Activated CD8-positive, alpha-beta memory T cell treated with anti-CD3 and anti-CD28 coated beads, Interleukin-2, amount 50 U/mL, for 48 hours (primary cell): Measurements from ENCODE around the gene ZNF764.

Experiments
- DNase-seq: peaks from one replicate; pipeline ENCODE4 v3.0.0-alpha.2; 2020

The ZNF764 gene

DNA sequence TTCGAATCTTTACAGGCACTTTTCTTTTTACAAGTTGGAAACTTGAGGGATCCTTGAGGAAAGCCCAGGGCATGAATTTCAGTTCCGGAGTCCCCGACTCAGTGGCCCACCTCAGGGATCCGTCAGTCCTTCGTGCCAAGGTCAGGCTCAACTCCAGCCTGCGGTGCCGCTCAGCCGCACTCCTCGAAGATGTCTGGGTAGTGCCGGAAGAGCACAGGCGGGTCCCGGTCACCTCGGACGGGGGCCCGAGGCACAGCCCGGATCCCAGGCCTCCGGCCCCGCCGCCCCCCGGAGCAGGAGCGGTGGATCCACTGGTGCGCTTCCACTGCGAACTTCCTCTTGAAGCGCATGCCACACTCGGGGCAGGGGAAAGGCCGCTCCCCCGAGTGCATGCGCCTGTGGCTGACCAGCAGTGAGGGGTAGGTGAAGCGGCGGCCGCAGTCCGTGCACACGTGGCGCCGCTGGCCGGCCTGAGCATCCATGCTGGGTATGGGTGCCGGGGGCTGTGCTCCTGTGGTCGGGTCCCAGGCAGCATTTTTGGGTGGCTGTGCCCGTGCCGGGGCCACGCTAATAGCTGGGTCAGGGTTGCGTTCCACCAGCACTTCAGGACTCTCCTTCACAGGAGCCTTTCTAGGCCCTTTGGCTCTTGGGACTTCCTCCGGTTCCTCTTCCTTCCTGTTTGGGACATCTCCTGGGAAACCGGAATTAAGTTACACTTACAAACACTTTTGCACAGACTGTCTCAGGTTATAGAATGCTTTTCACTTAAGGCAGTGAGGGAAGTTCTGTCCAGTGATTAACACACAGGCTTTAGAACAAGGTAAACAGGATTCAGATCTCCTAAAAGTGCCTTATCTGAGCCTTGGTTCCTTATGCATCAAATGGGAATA, 11.8 kb upstream of the ZNF764 start:
- DNase-seq = no peak

DNA sequence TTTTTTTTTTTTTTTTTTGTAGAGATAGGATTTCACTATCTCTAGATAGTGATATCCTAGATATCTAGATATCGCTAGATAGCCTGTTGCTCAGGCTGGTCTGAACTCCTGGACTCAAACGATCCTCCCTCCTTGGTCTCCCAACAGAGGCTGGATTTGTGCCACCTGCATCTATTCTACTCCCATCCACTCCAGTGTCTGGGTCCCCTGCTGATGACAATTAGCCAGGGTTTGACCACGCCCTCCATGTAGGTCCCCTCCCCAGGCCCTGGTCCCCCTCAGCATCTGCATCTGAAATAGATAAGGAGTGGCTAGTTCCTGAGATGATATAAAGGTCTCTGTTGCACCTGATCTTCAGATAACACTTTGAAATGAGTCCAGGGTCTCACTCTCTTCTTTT, 11.1 kb upstream of the ZNF764 start:
- DNase-seq = no peak

DNA sequence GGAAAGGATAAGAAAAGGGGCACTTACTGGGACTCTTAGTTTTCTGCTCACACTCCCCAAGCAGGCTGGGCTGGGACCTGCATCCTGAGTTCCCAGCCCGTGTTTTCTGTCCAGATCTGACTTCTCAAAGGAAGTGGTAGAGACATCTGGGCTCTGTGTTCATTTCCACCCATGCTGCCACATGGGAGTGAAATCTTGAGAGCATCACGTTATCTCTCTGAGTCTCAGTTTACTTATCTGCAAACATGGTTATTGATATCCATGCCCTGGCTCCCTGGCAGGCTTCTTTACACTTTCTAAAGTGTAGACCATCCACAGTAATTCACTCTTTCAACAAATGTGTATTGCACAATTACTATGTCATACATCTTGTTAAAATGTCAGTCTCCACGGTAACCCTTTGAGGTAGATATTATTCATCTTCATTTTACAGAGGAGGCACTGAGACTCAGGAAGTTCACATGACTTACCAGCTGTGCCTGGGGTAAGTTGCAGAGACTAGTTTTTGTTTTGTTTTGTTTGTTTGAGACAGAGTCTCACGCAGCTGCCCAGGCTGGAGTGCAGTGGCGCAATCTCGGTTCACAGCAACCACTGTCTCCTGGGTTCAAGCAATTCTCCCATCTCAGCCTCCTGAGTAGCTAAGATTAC, 9.9 kb upstream of the ZNF764 start:
- DNase-seq = no peak

DNA sequence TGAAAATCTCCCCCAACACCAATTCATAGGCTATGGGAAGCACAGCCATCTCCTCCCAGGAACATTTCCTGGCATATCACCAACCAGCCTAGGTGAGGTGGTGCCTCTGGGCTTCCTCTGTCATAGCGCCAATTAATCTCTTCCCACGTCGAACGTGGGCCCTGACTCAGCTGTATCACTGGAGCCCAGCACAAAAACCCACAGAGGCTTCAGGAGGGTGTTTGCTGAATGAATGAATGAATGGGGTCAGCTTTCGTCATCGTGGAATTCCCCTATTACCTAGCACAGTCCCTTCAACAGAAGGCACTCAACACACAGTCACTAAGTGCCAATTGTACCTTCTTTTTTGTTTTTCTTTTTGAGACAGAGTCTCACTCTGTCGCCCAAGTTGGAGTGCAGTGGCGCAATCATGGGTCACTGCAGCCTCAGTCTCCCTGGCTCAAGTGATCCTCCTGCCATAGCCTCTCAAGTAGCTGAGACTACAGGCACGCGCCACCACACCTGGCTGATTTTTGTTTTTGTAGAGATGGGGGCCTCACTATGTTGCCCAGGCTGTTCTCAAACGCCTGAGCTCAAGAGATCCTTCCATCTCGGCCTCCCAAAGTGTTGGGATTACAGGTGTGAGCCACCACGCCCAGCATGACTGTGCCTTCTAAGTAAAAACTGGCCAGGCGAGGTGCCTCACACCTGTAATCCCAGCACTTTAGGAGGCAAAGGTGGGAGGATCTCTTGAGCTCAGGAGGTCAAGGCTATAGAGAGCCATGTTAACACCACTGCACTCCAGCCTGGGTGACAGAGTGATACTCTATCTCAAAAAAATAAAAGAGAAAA, 9.2 kb upstream of the ZNF764 start:
- DNase-seq = peak; percentile 73

DNA sequence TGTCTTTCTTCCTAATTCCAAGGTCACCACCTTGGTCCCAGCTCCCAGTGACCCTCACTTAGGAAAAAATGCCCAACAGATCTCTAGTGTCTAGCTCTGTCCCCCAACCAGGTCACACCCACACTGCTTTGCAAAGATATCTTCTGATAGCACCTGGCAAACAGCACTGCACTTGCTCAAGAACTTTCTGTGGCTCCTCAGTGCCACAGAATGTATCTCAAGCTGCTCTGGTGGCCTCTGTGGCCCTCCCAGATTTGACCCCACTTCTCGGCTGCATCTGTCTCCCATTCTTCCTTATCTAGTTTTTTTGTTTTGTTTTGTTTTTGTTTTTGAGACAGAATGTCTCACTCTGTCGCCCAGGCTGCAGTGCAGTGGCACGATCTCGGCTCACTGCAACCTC, 8.4 kb upstream of the ZNF764 start:
- DNase-seq = no peak

DNA sequence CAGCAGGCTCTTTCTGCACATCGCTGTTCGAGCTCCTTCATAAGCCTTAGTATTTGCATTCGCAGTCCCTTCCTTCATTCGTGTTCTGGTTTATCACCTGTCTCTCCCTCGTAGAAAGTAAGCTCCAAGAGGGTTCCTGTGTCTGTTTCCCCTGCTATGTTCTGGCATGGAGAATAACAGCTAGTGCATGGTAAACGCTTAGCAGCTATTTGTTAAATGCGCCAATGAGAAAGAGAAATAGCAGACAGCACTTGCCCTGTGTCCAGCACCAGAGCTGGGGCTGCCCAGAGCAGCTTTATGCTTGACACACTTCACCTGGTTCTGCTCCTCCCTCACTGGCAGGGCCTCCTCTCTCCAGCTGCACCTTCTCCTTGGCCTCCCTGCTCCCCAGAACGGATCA, 7.8 kb upstream of the ZNF764 start:
- no peak for DNase-seq

GRCh38 chr16:30565526-30565925, 7.4 kb upstream of the ZNF764 start:
- no peak for DNase-seq

DNA sequence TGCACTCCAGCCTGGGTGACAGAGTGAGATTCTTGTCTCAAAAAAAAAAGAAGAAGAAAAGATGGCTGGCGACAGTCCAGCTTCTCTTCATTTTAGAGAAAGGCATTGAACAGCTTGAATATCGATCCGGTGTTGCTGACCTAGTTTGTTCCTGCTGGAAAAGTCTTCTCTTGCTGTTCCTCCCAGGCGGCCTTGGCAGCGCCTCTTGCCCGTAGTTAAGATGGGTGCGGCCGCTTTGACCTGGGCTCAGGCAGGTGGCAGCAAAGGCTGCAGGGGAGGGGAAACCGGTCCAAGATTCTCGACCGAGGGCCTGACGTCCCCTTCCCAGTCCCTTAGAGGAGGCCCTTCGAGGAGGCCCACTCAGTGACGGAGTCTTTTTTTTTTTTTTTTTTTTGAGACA, 3.8 kb upstream of the ZNF764 start:
- DNase-seq = no peak

GRCh38 chr16:30561089-30561816, 3.1 kb upstream of the ZNF764 start:
- DNase-seq = peak; percentile 65

DNA sequence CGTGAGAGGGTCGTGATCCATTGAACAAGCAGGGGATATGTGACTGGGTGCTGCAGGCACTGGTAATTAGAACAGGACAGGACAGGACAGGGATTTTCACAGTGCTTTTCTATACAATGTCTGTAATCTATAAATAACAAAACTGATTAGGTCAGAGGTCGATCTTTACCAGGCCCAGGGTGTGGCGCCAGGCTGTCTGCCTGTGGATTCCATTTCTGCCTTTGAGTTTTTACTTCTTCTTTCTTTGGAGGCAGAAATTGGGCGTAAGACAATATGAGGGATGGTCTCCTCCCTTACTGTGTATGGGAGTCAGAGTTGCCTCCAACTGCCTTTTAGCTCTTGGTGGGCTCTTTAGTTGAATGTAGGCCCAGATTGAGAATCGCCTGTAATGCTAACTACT, 1.5 kb upstream of the ZNF764 start:
- DNase-seq = no peak

DNA sequence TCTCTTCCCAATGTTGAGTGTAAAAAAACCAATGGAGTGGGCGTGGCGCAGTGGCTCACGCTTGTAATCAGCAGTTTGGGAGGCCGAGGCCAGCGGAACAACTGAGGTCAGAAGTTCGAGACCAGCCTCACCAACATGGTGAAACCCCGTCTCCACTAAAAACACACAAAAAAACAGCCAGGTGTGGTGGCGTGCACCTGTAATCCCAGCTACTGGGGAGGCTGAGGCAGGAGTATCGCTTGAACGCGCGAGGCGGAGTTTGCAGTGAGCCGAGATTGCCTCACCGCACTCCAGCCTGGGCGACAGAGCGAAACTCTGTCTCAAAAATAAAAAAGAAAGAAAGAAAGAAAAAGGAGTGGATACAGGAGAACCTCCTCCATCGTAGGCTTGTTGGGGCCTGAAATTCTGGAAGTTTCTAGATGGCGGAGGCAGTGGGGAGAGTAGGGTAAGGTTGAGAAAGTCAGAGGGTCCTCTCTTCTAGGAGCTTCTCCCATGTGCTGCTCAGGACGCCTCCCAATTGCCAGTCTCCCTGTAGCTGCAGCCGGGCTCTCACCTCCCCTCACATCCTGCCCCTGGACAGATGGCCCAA, 709 bp upstream of the ZNF764 start:
- no peak for DNase-seq

GRCh38 chr16:30557707-30557956, 542 bp downstream of the ZNF764 start:
- no peak for DNase-seq

DNA sequence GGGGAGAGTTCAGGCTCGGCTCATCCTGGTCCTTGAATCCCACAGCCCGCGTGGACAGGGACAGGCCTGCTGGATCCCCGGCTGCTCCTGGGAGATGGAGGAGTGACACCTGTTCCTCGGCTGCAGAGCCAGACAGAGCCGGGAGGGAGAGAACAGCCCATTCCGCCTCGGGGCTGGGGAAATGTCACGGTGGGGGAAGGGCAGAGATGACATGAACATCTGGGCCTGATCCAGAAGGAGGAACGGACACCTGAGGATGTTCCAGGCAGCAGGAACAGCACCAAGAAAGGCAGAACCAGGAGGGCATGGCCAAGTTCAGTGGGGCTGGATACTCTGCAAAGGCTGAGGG, 2.1 kb downstream of the ZNF764 start:
- no peak for DNase-seq

DNA sequence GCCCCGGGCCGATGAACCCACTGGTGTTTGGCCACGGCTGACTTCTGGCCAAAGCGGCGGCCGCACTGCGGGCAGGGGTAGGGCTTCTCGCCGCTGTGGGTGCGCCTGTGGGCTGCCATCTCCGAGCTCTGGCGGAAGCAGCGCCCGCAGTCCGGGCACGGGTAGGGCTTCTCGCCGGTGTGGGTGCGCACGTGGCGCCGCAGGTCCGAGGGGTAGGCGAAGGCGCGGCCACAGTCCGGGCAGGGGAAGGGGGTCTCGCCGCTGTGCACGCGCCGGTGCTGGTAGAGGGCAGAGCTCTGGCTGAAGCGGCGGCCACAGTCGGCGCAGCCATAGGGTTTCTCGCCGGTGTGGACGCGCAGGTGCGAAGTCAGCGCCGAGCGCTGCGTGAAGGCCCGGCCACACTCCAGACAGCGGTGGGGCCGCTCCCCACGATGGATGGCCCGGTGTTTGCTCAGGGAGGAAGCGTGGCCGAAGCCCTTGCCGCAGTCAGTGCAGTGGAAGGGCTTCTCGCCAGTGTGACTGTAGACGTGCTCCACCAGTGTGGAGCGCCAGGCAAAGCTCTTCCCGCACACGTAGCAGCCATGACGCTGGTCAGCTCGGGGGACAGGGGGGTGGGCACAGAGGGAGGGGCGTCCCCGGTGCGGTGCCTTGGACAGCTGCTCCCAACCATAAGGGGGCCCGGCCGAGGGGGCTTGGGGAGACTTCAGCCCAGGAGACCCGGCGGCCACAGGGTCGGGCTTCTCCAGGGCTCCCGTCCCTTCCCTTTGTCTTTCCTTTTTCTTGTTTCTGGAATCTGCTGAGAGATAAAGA, 2.7 kb downstream of the ZNF764 start:
- DNase-seq = no peak

DNA sequence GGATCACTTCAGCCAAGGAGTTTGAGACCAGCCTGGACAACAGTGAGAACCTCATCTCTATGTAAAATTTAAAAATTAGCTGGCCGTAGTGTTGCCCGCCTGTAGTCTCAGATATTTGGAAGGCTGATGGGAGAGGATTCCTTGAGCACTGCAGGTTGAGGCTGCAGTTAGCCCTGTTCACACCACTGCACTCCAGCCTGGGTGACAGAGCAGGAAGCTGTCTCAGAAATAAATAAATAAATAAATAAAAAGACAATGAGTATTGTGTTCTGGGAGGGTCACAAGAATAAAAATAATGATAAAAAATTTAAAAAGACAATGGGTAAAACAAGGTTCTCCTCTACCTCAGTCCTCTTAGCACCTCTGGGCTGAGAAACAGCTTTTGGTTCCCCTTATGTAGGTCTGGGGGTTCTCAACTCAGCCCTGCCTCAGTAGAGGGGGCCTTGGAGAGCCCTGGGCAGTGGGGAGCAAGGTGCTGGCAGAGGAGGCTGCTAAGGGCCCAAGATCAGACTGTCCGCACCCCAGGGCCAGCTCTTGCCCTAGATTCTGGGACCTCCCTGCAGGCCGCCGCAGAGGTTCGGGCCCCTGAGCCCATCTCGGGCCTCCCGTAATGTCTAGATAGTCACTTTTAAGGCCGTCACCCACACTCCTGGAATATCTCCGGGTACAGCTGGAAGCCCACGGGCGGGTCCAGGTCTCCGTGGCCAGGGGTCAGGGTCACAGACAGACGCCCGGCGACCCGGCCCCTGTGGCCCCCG, 3.4 kb downstream of the ZNF764 start:
- no peak for DNase-seq

GRCh38 chr16:30553393-30553899, 4.7 kb downstream of the ZNF764 start:
- DNase-seq = no peak

- DNase-seq = no peak
These were observed 5.2 kb downstream of the ZNF764 start for GRCh38 chr16:30552956-30553355.

DNA sequence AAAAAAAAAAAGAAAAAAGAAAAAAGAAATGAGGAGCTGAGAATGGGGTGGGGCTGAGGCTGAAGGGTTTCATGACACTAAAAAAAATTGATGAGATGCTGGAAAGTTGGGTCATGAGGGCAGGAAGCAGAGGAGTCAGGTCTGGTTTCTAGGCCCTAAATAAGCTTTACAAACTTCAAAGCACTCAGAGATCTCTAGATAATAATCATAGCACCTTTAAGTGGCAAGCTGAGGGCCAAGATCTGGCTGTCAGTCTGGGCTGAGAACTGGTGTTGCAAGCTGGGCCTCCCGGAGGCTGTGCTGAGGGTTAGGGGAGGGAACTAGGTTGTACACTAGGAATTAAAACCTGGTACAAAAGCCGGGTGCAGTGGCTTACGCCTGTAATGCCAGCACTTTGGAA, 6.4 kb downstream of the ZNF764 start:
- peak; percentile 74 for DNase-seq

GRCh38 chr16:30548416-30549253, 9.5 kb downstream of the ZNF764 start:
- DNase-seq = no peak

- no peak for DNase-seq
These were observed 12.1 kb downstream of the ZNF764 start for GRCh38 chr16:30546115-30546514.
